GM19455 (cell line): ENCODE results near the gene ZFP36L1.

Experiments used
- ATAC-seq: cut with Tn5 transposase; IDR thresholded peaks from one replicate; pipeline ENCODE4 v1.9.1; 2021; ENCODE audit not compliant: unreplicated experiment

ZFP36L1 gene

GRCh38 chr14:68796418-68797101, 3.7 kb upstream of the ZFP36L1 start:
- ATAC-seq = no peak

GRCh38 chr14:68795597-68796417, 2.9 kb upstream of the ZFP36L1 start:
- peak; percentile 45 for ATAC-seq

GRCh38 chr14:68794851-68795596, 2.2 kb upstream of the ZFP36L1 start:
- no peak for ATAC-seq

- no peak for ATAC-seq
These were observed 1.4 kb upstream of the ZFP36L1 start for GRCh38 chr14:68794130-68794850.

- no peak for ATAC-seq
These were observed 865 bp upstream of the ZFP36L1 start for GRCh38 chr14:68793734-68794129.

DNA sequence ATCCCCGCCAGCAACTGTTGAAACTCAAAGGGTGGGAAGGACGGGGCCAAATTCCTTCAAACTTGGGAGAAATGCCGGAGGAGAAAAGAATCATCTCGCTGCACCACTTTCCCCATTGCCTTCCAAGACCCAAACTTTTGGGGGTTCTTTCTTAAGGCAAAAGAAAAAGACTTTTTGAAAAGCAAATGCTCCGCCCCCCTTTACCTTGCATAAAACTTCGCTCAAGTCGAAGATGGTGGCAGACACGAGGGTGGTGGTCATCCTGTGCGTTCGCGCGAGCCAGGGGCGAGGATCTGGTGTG, 239 bp downstream of the ZFP36L1 start:
- ATAC-seq = no peak

DNA sequence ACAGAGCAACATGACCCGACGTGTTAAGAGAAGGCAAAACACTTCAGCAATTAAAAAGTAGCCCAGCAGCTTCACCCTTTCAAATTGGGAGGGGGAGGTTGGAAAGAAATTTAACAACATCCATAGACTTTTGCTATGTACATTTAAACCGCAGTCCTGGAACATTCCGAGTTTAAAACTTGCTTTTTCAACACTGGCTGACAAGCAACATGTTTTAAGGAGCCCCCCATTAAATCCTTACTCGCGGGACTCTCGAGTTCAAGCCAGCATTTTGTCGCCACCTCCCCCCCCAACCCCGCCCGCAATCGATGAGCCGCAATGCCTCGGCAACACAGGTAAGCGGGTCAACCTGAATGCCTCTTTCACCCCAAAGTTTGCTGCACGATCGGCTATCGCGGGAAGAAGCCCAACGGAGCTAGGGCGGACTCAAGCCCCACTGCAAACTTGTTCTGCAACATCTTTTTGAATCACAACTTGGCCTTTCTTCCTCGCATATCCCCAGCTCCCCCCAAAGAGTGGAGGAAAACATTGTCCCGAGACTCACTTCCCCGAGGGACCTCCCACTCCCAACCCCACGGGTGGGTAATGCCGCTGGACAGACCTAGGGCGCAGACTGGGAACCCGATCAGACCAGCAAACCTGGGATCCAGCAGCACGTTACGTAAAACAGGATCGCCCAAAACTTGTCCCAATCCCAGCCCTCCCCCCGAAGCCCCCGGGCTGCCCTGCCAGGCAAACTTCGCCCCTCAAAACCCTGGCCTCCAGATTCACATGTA, 777 bp downstream of the ZFP36L1 start:
- no peak for ATAC-seq

DNA sequence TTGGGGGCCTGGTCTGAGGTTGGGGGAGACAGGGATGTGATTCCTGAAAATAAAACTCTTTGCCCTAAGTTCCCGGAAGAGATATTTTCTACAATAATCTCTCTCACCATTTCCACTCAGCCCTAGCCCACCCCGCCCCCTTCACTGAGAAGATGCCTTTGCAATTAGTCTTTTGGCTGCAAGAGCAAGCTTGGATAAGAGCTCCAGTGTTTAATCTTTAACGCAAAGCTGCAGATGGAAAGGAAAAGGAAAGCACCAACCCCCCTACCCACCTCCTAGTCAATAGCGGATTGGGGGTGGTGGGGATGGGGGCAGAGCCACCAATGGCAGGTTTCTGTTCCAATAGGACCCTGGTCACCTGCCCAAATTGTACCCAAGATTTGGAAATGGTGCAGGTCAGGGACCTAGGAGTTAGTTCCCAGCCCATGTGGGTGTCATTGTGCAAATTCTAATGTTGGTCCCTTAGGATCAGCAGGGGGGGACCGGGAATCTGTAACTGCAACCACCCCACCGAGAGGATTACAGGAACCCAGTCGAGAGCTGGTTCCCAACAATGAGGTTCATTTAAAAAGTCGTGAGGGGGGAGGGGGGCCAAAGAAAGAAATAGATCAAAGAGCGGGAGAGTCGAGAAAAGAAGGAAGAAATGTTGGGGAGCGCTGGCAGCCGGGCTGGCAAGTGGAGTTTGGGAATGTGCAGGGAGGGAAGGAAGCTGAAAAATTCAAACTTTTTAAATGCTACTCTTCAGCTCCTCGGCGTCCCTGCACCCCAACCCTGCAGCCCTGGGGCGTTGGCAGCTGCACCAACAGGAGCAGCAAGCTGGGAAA, 1.6 kb downstream of the ZFP36L1 start:
- ATAC-seq = no peak

- ATAC-seq = no peak
These were observed 2.2 kb downstream of the ZFP36L1 start for GRCh38 chr14:68790644-68791077.

DNA sequence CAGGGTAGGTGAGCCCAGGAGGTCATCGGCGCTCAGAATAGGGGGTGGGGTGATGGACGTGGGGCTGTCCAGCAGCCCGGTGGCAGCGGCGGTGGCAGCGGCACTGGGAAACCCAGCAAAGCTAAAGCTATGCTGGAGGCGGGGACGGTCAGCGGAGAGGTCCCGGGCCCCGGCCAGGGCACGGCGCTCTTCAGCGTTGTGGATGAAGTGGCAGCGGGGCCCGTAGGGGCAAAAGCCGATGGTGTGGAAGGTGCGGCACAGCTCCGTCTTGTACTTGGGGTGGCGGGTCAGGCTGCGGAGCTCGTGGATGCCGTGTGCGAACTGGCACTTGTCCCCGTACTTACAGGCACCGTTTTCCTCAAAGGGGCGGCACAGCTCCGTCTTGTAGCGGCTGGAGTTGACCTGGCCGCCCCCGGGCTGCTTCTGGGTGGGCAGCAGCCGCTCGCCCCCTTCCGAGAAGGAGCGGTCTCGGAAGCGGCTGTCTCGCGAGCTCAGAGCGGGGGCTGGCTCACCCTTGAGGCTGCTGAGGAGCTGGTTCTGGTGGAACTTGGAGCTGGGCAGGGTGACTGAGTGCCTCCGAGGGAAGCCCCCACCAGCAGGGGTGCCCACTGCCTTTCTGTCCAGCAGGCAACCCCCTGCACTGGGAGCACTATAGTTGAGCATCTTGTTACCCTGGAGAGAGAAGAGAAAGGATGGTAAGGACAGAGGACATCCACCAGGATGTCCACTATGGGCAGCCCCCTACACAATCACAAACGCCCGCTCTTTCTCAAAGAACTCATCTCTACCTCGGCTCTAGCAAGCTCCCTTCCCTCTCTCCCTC, 2.8 kb downstream of the ZFP36L1 start:
- ATAC-seq = no peak

- no peak for ATAC-seq
These were observed 3.7 kb downstream of the ZFP36L1 start for GRCh38 chr14:68788996-68789820.

DNA sequence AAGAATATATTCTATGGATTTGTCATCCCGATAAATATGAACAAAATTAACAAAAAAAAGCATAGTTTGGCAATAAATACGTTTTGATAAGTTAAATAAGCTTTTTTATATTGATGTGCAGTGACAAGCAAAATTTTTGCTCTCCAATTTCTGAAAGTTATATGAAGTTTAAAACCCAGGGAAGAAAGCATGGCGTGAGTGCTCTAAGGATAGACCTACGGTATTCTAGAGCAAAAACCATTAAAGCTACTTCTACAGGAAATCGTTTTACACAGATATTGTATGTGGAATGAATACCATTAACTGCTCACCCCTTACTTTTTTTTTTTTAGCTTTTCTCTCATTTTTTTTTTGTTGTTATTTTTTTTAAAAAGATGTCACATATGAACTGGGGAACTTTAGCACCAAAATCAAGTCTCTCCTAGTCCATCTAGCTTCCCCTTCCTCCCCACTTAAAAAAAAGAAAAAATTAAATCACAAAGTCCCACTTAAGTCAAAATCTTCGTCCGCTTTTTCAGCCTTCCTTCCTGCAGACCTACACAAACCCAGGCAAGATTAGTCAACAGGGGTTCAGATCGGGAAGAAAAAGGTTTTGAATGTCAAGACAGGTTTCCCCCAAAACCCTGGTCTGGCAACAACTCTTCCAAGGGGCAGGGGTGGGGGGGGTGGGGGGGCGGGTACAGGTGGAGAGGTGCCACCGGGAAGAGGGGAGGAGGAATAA, 4.4 kb downstream of the ZFP36L1 start:
- no peak for ATAC-seq

DNA sequence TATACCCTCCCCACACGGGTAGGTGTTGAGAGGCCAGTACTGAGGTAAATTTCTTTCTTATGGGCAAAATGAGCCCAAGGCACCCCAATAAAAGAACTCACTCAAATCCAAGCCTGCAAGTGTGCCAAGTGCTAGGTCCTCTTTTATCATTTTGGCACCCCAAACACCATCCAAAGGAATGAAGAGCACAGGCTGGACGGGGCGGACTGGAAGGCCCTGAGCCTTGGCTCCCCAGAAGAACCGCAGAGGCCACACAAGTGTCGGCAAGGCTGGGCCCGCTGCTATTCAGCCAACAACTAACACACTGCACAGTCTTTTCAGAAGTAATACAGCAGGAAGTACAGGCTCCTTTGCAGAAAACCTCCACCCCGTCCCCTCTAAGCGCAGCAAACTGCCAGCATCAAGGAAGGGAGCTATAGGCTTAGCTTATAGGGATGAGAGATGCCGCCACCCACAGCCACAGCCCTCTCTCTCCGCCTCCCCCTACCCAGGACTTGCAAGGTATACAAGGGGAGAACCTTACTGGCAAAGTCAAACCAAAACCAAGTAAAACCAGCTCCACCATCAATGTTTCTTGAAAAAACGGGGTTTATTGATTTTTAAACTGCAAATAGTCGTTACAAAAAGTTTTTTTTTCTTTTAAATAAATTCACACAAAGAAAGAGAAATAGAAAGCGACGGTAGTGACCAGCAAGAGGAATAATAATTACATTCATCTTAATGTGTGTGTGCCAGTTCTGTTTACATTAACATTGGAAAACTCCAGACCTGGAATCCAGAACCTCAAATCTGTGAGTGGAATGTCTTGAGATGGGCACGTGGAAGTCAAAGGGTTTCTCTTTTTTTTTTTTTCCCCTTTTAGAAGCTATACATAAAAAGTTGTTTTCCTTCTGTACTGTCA, 5.5 kb downstream of the ZFP36L1 start:
- ATAC-seq = no peak

- ATAC-seq = no peak
These were observed 6.3 kb downstream of the ZFP36L1 start for GRCh38 chr14:68786491-68787091.

GRCh38 chr14:68785534-68786490, 7.1 kb downstream of the ZFP36L1 start:
- ATAC-seq = no peak
